ENCODE data around the gene STAT3.
"Not testable (repeated sequence)": the region's sequence is repeated elsewhere in the genome, so short reads cannot be mapped to it uniquely, and the experiment has no call there.

STAT3 gene

DNA sequence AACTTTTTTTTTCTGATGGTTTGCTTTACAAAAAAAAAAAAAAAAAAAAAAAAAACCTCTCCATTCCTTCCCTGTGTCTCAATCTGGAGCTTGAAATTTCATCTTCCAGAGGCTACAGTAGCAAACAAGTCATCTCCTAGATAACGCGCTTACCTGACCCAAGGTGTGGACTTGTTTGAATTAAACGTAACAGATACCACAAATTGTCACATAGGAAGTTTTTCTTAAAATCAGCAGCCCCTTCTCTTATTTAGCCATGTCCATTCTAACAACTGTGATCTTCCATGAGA lies 114.0 kb downstream of the STAT3 start:
- no peak for DNase-seq

DNA sequence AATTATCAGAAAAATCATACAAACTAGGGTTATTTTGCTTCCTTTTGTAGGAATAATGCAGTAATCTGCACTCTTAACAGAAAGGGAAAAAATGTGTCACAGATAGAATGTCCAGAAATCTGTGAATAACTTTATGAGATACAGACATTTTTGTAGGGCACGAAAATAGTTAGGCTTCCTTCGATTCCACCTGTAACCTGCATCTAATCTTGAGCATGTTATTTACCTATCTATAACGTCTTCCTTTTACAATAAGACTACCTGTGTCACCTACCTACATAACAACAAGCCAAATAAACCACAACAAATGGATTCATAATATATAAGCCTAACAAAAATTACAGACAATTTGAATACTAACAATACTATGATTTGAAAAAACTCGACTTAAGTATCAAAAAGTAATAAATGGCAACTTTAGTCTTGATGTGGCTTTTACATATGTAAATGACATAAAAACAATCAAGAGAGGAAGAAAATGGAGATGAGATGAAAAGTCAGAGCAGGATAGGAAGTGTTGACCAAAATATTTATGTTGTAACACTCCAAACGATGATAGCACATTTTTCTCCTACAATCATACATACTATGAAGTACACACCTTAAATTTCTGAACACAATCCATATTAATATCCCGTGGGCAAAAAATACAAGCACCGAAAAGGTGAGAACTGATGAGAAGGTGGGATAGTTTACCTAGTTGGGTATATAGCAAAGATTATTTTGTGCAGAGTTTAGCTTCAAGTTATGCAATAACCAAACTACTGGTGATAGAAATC lies 114.6 kb downstream of the STAT3 start:
- DNase-seq: no peak

DNA sequence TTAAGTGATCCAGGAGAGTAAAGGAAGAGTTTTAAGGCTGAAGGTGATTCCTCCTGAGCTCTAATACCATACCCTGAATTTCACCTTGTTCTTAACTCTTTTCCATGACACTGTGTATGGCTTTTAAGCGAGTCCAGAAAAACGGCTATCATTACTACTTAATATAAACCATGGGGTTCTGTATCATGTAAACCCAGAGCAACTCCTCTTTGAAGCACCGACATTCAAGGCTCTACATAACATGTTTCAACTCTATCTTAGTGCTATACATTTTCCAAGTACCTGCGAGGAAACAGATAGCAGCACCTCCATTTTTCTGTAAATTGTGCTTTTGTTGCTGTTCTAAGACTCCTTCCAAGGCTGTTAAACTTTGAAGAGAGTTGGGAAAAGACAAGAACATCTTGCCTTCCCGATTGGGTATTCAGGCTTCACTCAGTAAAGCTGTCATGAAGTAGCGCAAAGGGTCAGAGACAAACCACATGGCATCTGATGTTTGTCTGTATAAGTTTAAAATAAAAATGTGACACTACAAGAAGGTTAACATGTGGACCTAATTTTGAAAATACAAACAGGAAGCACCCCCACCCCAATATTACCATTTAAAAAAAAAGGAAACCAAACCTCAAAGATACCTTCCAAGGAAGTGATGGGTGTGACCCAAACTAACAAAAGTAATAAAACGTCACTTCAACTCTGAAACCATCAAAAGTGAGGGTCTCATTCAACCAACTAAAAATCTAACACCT lies 115.9 kb downstream of the STAT3 start:
- no peak for DNase-seq

DNA sequence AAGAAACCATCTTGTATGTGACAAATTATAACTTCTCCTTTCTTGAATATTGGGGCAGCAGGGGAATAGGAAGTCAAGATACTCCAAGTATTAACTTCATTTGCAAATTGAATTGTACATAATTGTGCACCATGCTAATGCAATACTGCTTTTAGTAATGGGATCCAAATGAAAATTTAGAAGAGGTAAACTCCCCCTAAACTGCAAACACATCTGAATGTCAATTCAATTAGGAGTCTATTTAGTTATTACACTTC lies 116.5 kb downstream of the STAT3 start:
- no peak for DNase-seq

DNA sequence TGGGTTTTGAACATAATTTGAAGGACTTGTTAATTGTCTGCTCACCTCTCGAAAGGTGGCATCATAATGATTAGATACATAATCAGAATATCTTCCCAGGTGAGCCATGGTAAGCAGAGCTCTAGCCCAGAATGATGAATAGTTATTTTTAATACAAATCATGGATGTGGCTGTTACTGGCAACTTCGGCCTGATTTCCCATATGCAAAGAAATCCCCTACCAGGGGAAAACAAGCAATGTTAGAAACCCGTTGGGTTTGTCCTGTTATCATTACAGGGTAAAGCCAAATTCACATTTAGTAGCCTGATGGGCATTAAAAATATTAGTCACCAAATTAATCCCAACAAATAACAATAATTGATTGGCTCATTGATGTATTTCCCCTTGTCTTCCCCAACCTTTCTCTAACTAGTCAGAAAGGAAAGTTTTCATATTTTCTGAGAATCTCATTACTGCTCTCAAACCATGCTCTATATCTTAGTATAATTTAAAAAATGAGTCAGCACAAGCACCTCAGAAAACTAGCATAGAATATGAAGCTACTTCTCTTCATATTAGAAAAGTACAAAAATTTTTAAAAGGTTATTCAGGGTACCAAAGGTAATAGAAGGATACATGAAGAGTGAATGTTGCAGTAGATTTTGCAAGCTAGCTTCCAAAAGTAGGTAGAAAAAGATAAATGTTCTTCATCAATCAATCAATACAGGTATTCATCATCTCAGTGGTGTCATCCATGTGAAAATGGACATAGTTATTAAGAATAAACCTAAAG lies 117.0 kb downstream of the STAT3 start:
- peak; percentile 67 for DNase-seq

DNA sequence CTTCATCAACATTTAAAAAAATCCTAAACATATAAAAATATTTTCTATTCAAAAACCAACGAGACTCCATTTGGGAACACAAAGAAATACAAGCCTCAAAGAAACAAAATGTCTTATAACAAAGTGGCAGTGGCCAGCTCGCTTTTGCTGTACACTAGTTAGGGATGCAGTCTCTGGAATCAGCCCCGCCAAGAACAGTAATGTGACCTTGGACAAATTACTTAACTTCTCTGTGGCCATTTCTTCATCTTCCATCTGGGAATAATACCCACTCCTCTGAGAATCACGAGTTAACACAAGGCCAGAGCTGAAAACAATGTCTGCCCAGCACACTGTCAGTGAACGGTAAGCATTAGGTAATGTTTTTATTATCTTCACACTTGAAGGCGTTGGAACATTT lies 117.6 kb downstream of the STAT3 start:
- DNase-seq: no peak

DNA sequence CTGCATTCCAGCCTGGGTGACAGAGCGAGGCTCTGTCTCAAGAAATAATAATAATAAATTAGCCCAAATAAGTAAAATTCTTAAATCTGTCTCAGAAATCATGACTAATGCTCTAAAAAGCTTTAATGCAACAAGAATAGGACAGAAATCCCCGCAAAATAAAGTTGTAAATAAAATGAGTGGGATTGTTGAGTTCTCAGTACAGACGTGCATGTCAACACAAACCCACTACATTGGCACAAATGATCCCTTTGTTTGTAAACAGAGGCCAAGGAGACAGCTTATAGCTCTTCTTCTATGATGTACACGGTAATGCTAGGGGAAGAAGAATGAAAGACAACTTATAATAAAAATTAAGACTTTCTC lies 118.1 kb downstream of the STAT3 start:
- no peak for DNase-seq

DNA sequence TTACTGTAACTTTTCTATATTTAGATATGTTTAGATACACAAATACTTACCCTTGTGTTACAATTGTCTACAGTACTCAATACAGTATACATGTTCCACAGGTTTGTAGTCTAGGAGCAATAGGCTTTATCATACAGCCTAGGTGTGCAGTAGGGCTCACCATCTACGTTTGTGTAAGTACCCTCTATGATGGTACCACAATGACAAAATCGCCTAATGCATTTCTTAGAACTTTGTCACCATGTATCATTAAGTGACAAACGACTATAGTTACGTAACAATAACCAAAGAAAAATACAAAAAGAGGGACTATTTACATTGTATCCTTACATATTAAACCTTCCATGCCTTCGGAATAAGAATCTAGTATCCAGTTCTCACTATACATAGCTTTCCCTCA lies 120.0 kb downstream of the STAT3 start:
- DNase-seq: no peak

DNA sequence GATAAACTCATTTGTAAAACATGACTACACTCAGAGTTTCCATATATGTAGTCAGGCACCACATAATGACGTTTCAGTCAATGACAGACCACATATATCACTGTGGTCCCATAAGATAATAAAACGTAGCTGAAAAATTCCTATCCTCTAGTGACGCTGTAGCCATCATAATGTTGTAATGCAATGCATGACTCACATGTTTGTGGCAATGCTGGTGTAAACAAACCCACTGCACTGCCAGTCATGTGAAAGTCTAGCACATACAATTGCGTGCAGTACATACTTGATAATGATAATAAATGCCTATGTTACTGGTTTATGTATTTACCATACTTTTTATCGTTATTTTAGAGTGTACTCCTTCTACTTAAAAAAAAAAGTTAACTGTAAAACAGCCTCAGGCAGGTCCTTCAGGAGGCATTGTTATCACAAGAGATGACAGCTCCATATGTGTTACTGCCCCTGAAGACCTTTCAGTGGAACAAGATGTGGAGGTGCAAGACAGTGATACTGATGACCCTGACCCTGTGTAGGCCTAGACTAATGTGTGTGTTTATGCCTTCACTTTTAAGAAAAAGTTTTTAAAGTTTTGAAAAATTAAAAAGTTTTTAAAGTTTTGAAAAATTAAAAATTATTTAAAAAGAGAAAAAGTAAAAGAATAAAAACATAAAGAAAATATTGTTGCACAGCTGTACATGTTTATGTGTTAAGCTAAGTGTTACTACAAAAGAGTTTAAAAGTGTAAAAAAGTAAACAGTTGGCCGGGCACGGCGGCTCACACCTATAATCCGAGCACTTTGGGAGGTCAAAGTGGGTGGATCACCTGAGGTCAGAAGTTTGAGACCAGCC lies 121.1 kb downstream of the STAT3 start:
- peak; percentile 79 for DNase-seq

DNA sequence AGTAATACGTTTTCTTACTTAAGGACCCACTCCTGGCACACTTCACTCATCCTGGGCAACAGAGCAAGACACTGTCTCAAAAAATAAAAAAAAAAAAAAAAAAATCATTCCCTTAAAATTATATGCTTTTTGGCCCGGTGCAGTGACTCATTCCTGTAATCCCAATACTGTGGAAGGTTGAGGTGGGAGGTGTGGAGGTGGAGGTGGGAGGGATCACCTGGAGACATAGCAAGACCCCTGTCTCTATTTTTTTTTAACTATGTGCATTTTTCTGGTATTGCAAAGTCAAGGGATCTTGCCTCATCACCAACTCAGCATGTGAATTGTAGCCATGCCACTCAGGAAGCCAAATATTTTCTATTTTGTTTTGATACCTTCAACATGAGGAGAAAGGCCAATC lies 121.8 kb downstream of the STAT3 start:
- no peak for DNase-seq

DNA sequence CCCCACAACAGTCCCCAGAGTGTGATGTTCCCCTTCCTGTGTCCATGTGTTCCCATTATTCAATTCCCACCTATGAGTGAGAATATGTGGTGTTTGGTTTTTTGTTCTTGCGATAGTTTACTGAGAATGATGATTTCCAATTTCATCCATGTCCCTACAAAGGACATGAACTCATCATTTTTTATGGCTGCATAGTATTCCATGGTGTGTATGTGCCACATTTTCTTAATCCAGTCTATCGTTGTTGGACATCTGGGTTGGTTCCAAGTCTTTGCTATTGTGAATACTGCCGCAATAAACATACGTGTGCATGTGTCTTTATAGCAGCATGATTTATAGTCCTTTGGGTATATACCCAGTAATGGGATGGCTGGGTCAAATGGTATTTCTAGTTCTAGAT lies 123.9 kb downstream of the STAT3 start:
- DNase-seq: not testable (repeated sequence)
